HL-60 (cell line): ENCODE measurements around the gene ATP4A.

Experiments used
- DNase-seq, 2 experiments: peaks; one replicate each; pipeline ENCODE4 v3.0.0-alpha.2; 2010 to 2020; ENCODE audit warnings: low read depth in 1 of 2, low spot score in 1 of 2
- H3K27ac ChIP-seq: fragments of 250-450 bp; sonication (Bioruptor Pico); replicated peaks from 2 replicates; pipeline ENCODE4 v1.5.1; 2020; ENCODE audit warnings: mild to moderate bottlenecking, moderate library complexity
- H3K27me3 ChIP-seq: fragments of 250-450 bp; sonication (Bioruptor Pico); 2 replicates; pipeline ENCODE4 v1.5.1; 2021; ENCODE audit warnings: mild to moderate bottlenecking, moderate library complexity; ENCODE audit not compliant: insufficient read depth, poor library complexity, severe bottlenecking
- H3K4me3 ChIP-seq: replicated peaks from 2 replicates; pipeline ENCODE4 v1.5.1; 2011; ENCODE audit warnings: mild to moderate bottlenecking, control low read depth, low read length; ENCODE audit not compliant: insufficient read depth
- GABPA ChIP-seq: IDR thresholded peaks from 2 replicates; pipeline ENCODE4 v1.6.1; 2012; ENCODE audit warnings: low read depth
- POLR2AphosphoS5 ChIP-seq: IDR thresholded peaks from 2 replicates; pipeline ENCODE4 v1.6.1; 2012; ENCODE audit warnings: low read depth
- SPI1 ChIP-seq: IDR thresholded peaks from 2 replicates; pipeline ENCODE4 v1.6.1; 2012; ENCODE audit warnings: low read depth, mild to moderate bottlenecking, borderline replicate concordance
- TF ChIP-seq, protein P1 (sequence below): IDR thresholded peaks from 2 replicates; pipeline ENCODE4 v1.6.1; 2012; ENCODE audit warnings: low read depth; ENCODE audit not compliant: insufficient replicate concordance
- TF ChIP-seq, protein P2 (sequence below): IDR thresholded peaks from one replicate; pipeline ENCODE4 v1.5.1; 2011; ENCODE audit warnings: low read length, control low read depth, inconsistent platforms; ENCODE audit not compliant: insufficient read depth

The ATP4A gene

DNA sequence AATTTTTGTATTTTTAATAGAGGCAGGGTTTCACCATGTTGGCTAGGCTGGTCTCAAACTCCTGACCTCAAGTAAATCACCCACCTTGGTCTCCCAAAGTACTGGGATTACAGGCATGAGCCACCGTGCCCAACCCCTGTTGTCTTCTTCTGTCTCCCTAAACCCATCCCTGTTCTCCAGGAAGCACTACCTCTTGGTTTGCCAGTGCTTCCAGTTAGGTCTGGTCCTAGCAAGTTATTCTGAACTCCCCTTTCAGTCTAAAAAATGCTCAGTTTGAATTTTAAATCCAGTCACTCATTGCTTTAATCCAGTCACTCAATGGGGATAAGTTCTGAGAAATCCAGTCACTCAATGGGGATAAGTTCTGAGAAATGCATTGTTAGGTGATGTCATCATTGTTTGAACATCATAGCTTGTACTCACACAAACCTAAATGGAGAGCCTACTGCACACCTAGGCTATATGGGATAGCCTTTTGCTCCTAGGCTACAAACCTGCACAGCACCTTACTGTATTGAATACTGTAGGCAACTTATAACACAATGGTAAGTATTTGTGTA lies 8.0 kb upstream of the ATP4A start:
- Histone ChIP-seq H3K27ac (no peak overlapping the region), H3K4me3 (no peak overlapping the region), H3K27me3 (no peaks in the 10 kb centered on the region)
- TF ChIP-seq, protein P1, sequence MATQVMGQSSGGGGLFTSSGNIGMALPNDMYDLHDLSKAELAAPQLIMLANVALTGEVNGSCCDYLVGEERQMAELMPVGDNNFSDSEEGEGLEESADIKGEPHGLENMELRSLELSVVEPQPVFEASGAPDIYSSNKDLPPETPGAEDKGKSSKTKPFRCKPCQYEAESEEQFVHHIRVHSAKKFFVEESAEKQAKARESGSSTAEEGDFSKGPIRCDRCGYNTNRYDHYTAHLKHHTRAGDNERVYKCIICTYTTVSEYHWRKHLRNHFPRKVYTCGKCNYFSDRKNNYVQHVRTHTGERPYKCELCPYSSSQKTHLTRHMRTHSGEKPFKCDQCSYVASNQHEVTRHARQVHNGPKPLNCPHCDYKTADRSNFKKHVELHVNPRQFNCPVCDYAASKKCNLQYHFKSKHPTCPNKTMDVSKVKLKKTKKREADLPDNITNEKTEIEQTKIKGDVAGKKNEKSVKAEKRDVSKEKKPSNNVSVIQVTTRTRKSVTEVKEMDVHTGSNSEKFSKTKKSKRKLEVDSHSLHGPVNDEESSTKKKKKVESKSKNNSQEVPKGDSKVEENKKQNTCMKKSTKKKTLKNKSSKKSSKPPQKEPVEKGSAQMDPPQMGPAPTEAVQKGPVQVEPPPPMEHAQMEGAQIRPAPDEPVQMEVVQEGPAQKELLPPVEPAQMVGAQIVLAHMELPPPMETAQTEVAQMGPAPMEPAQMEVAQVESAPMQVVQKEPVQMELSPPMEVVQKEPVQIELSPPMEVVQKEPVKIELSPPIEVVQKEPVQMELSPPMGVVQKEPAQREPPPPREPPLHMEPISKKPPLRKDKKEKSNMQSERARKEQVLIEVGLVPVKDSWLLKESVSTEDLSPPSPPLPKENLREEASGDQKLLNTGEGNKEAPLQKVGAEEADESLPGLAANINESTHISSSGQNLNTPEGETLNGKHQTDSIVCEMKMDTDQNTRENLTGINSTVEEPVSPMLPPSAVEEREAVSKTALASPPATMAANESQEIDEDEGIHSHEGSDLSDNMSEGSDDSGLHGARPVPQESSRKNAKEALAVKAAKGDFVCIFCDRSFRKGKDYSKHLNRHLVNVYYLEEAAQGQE = no peak
- TF ChIP-seq POLR2AphosphoS5 (no peak), SPI1 (no peak), GABPA (no peak)
- TF ChIP-seq, protein P2, sequence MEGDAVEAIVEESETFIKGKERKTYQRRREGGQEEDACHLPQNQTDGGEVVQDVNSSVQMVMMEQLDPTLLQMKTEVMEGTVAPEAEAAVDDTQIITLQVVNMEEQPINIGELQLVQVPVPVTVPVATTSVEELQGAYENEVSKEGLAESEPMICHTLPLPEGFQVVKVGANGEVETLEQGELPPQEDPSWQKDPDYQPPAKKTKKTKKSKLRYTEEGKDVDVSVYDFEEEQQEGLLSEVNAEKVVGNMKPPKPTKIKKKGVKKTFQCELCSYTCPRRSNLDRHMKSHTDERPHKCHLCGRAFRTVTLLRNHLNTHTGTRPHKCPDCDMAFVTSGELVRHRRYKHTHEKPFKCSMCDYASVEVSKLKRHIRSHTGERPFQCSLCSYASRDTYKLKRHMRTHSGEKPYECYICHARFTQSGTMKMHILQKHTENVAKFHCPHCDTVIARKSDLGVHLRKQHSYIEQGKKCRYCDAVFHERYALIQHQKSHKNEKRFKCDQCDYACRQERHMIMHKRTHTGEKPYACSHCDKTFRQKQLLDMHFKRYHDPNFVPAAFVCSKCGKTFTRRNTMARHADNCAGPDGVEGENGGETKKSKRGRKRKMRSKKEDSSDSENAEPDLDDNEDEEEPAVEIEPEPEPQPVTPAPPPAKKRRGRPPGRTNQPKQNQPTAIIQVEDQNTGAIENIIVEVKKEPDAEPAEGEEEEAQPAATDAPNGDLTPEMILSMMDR = no peak
- no peak for DNase-seq

DNA sequence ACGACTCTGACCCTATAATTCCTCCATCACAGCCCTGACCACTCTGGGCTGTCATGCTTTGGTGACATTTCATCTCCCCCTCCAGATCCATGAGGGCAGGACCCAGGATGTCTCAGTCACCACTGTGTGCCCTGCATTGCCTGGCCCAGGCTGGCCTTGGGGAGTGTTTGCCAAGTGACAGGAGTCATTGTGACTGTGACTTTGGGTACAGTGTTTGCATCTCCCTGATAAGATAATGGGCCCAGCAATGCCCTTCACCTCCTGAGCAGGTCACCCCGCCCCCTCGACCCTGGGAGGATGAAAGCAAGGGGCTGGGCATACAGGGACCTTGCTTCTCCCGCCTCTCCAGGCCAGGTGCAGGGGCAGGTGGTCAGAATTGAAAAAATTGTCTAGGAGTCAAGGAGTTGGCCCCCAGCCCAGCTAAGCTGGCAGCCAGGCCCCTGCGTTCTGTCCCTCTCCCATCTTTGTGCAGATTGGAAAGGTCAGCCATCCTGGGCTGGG lies 5.9 kb upstream of the ATP4A start:
- no peaks in the 10 kb centered on the region for H3K27me3 ChIP-seq
- no peak for DNase-seq
- TF ChIP-seq POLR2AphosphoS5 = no peak
- TF ChIP-seq SPI1 = no peak
- TF ChIP-seq, protein P1 = no peak
- TF ChIP-seq, protein P2 = no peak
- TF ChIP-seq GABPA = no peak
- no peak overlapping the region for H3K4me3 ChIP-seq
- no peak overlapping the region for H3K27ac ChIP-seq

DNA sequence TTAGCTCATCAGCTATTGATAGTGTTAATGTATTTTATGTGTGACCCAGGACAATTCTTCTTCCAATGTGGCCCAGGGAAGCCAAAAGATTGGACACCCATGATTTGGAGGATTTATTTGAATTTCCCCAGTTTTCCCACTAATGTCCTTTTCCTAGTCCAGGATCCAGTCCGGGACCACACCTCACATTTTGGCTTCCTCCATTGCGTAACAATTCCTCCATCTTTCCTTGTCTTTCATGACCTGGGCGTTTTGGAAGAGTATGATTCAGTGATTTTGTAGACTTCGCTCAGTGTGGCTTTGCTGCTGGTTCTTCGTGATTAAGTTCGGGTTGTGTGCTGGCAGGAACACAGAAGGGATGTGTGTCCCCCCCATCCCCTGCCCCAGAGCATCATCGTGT lies 3.3 kb upstream of the ATP4A start:
- no peak overlapping the region for H3K27ac ChIP-seq
- H3K4me3 ChIP-seq = no peak overlapping the region
- no peaks in the 10 kb centered on the region for H3K27me3 ChIP-seq
- TF ChIP-seq GABPA = no peak
- no peak for TF ChIP-seq SPI1
- TF ChIP-seq, protein P1 = no peak
- TF ChIP-seq, protein P2 = no peak
- no peak for TF ChIP-seq POLR2AphosphoS5
- DNase-seq = no peak
